Dedifferentiated amniotic fluid mesenchymal stem cell (primary cell): ENCODE results near the gene RPS18.

Experiments
- DNase-seq: peaks from one replicate; pipeline ENCODE4 v3.0.0-alpha.2; 2016; ENCODE audit errors: extremely low spot score

Gene RPS18

DNA sequence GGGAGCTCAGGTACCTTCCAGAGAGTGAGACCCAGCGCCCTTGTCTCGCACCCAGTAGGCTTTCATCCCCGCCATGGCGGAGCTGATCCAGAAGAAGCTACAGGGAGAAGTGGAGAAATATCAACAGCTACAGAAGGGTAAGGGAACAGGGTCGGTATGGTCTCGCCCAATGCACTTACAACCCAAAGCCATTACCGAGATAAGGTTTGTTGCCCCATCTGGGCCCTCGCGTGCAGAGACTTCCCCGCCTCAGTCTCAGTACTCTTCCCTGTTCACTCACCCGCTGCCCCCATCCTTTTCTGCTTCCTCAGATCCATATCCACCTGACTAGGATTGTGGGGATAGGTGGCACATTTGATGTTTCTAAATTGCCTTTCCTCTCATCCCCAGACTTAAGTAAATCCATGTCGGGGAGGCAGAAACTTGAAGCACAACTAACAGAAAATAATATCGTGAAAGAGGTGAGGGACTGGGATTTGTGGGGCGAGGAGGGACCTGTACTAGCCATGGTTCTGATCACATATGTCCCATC, 18.0 kb downstream of the RPS18 start:
- no peak for DNase-seq

DNA sequence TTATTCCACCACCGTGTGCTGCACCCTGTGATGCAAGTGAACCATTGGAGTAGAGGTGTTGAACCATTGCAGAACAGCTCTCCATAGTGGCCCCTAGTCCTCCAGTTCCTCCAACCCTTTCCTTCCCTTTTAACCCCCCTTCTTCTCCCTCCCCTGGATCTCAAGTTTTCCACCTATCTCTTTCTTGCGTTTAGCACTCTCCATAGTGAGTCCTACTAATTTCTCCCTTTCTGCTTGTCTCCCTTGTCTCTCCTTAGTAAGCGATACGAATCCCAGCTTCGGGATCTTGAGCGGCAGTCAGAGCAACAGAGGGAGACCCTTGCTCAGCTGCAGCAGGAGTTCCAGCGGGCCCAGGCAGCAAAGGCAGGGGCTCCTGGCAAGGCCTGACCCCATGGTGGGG, 18.6 kb downstream of the RPS18 start:
- DNase-seq = no peak

DNA sequence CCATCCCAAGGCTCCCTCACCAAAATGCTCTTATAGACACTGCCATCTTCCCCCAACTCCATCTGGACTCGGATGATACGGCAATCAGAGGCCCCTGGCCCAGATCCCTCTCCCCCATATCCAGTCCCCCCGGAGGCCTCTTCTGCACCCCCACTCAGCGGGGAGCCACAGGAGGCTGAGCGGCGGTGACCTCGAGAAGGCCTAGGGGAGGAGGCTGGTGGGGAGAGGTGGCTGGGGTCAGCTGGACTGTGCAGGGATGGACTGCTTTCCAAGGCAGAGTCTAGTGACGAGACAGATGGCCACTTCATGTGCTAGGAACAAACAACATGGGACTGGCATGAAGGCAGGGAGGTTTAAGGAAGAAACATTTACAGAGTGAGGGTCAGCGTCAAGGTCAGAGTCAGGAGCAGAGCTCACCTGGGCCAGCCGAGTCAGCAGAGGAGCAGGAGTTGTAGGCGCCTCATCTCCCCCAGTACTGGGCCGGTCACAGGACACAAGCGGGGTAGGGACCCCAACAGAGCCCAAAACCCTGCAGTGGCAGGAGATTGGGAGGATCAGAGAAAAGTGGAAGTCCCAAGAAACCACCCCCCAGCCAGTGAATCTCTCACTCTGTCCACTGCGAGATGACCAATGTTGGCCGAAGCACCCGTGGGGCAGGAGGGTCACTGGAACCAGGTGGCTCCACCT, 21.3 kb downstream of the RPS18 start:
- DNase-seq = no peak

DNA sequence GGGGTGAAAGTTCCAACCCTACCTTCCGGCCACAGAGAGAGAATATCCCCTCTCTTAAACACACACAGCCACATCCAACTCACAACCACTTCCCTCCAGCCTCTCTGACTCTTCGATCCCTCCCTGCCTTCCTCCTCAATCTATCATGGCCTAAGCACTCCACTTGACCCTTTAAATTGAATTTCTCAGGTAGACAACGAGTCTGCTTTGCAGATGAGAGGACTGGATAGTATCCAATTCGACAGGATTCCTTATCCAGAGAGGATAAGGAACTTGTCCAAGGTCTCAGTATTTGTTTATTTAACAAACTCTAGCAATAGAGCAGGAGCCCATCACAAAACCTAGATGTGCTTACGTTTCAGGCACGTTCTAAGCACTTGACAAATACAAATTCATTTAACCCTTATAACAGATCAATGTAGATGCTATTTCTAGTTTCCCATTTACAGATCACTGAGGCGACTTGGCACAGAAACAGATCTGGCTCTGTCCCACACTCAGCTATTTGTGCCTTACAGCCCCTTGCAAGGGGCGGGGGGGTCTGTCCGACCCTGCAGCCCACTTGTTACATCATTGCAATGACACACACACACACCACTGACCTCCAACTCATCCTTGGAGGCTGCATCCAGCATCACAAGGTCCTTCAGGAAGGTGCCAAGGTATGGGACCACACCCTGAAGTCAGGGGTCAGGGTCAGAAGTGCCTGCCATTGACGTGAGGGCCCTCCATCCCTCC, 22.4 kb downstream of the RPS18 start:
- DNase-seq = no peak

GRCh38 chr6:33295621-33296369, 23.9 kb downstream of the RPS18 start:
- no peak for DNase-seq

- no peak for DNase-seq
These were observed 25.0 kb downstream of the RPS18 start for GRCh38 chr6:33296797-33297405.

GRCh38 chr6:33297406-33297955, 25.6 kb downstream of the RPS18 start:
- DNase-seq = no peak

DNA sequence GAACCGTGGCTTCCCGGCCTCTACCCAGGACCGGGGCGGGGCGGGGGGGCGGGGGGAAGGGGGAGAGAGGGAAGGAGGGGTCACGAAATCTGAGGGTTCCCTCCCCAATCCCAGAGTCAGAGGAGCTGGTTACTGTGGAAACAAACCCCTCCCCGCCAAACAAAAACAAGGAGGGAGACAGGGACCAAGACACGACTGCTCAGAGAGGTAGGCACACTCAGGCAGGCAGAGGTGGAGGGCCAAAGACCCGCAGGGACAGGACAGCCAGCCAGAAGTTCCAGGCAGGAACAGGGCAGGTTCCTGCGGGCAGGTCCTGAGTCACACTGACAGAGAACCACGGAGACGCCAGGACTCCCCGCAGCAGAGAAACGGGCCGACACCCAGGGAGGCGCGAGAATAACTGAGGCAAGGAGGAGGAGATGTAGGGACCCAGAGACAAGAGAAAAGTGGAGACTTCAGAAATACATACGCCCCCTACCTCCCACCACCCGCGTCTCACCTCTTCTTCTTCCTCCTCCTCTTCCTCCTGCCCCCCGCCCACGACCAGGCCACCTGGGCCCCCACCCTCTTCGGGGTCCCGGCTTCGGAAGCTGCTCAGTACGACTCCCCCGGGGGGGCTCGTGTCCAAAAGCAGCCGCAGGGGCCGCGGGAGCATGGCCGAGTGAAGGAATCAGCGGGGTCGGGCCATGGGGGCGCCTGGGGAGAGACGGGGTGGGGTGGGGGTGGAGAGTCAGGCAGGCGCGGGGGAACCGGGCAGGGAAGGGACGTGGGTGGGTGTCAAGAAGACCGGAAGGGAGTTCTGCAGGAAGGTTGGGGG, 26.3 kb downstream of the RPS18 start:
- DNase-seq = peak; percentile 68

- peak; percentile 22 for DNase-seq
These were observed 26.9 kb downstream of the RPS18 start, which contains the start of gene RGL2 for GRCh38 chr6:33298773-33299236. RGL2 (minus strand) TSS chr6:33298942; CDS start chr6:33298610, 332 bp downstream.

GRCh38 chr6:33299237-33299944, 27.5 kb downstream of the RPS18 start:
- peak; percentile 93 for DNase-seq

DNA sequence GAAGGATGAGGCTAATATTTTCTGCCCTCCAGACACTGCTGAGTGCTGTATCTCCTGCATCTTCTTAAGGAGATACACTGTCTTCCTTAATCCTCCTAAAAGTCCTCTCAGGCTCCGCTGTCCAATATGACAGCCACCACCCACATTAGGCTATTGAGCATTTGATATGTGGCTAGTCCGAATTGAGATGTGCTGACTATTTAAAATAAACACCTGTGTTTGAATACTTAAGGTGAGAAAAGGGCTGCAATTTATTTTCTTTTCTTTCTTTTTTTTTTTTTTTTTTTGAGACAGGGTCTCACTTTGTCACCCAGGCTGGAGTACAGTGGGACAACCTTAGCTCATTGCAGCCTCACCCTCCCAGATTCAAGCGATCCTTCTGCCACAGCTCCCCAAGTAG, 30.0 kb downstream of the RPS18 start:
- DNase-seq = no peak

GRCh38 chr6:33304216-33304615, 32.3 kb downstream of the RPS18 start:
- DNase-seq = no peak

- DNase-seq = no peak
These were observed 33.2 kb downstream of the RPS18 start for GRCh38 chr6:33305052-33305451.

GRCh38 chr6:33306356-33306755, 34.5 kb downstream of the RPS18 start:
- no peak for DNase-seq

- DNase-seq = peak; percentile 40
These were observed 40.7 kb downstream of the RPS18 start for GRCh38 chr6:33312361-33313104.

DNA sequence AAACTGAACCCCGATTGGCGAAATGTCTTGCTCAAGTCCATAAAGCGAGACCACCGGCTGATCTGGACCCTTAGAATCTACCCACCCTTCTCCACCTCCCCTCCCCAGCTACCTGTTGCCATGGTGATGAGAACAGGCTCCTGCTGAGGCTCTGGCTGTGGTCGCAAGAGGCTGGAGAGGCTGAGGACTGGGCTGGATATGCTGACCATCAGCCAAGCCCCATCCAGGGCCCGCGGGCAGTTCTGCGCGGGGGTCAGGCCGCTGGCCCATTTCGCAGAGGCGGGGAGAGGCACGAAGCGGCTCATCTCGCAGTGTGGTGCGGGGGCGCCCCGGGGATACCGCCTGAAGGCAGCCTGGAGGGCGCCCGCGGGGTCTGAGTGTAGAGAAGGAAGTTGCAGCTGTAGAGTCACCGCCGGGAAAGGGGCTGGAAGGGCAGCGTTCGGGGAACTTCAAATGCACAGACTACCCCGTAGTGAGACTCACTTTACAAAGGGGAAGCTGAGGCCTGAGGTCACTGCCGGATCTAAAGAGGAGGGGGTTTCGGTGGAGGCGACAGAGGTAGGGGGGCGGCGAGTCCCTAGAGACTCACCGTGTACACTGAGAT, 41.3 kb downstream of the RPS18 start:
- no peak for DNase-seq

DNA sequence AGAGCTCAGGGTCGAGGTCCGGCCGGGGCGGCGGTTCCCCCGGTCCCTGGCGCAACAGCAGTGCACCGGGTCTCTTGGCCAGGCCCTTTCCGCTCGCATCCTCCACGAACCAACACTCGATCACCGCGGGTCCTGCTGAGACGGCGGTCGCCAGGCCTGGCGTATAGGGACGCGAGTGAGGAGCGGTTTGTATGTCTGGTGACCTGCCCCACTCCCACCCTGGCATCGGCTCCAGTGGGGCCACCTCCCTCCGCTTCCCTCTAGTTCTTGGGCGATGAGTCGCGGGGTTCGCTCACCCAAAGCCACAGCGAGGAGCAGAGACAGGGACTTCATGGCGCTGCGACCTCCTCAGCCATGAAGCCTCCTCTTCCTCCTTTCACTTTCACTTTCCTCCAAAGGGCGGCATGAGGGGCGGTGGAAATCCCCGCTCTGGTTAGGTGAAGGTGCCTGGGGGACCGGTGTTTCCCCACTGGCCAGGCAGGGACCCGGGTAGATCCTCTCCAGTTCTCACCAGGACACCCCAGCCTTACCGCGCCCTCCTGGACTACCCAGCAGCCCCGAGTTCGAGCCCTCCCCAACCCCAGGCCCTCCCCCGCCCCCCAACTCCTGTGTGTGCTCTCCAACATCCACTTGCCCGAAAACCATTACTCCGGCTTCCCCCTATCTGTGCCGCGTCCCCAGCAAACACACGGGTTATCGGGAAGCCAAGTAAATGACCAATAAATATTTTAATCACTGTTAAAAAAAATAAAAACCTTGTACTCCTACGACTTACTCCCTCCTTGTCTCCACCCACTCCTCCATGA, 42.0 kb downstream of the RPS18 start, which contains the start of gene TAPBP:
Gene TAPBP, minus strand, starts transcription at position 370 of the 806 bp plus-strand sequence. Its CDS starts 37 bp downstream, at position 333.
- peak; percentile 60 for DNase-seq

DNA sequence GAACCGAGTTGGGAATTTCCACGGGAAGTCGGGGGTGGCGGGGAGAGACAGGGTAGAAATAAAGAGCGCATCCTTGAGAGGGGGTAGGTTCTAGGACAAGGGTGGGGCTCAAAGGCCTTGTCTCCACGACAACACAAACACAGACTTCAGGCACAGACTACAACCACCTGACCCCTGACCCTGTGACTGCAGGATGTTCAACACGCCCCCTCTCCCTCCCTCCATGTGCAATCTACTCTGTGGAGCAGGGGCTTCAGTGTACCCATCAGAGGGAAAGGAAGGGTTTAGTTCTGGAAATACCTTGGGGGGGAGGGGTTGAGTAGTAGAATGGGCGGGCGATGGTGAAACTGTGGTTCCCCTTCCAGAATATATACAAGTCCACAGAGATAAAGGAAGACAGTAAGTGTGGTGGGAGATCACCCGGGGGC, 42.7 kb downstream of the RPS18 start:
- DNase-seq = peak; percentile 58
